Globus pallidus (tissue), 1 donor: ENCODE results near the gene RBM38.

Source experiments
- DNase-seq: peaks from one replicate; pipeline ENCODE4 v3.0.0-alpha.2; 2015; ENCODE audit warnings: low spot score

The RBM38 gene

DNA sequence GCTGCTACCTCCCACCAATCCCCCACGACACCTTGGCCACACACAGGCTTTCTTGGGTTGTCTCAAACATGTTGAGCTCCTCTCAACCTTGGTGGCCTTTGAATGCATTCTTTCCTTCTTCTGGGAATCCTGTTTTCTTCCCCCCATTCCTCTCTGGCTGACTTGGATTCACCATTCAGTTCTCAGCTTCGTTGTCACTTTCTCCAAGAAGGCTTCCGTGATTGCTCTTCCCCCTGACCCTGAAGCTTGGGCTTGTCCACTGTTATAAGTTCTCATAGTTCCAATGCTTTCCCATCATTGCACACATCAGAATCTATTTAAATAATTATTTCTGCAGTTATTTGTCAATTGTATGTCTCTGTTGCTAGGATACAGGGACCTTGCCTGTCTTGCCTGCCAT is 64.2 kb downstream of the RBM38 start:
- no peak for DNase-seq

DNA sequence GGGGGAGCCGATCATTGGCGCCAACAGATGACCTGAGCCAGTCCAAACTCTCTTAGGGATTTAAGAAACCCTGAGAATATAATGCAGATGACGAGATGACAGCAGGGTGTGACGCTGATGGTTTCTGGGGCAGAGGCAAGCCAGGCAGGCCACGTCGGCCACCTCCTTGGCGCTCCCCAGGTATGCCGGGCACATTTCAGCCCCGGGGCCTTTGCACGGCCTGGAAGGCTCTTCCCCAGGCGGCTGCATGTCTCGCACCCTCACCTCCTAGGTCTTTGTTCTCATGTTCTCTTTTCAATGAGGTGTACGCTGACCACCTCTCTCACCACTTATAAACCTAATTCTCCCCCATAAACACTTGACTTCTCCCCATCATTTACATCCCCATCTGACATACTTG is 64.9 kb downstream of the RBM38 start:
- no peak for DNase-seq

DNA sequence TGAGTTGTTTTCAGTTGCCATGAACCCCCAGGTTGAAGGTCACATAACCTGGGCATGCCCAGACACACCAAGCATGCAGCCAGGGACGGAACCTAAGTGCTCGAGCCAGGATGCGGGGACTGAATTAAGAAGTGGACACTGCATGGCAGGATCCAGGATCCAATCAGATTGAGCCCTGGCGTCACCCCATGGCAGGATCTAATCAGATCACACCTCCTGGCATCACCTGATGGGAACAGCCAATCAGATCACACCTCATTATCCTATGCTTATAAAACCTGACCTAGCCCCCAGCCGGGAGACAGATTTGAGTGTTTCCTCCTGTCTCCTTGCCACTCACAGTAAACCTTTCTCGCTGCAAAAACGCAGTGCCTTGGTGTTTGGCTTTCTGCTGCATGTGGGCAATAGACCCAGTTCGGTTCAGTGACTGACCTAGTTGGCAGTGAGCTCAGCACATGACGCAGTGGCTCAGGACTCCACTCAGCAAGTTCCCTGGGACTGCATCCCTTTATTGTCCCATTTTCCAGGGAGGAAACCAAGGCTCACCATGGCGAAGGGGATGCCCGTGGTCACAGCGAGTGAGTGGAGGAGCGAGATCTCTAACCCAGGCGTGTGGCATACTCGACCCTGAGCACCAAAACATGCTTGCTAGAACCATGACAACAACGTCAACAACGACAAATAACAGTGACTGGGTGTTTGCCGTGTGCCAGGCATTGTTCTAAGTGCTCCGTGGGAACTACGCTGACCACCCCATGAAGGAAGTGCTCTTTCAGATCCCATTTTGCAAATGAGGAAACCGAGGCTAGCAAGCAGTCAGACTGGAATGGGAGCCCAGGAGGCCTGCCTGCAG is 66.3 kb downstream of the RBM38 start:
- no peak for DNase-seq

DNA sequence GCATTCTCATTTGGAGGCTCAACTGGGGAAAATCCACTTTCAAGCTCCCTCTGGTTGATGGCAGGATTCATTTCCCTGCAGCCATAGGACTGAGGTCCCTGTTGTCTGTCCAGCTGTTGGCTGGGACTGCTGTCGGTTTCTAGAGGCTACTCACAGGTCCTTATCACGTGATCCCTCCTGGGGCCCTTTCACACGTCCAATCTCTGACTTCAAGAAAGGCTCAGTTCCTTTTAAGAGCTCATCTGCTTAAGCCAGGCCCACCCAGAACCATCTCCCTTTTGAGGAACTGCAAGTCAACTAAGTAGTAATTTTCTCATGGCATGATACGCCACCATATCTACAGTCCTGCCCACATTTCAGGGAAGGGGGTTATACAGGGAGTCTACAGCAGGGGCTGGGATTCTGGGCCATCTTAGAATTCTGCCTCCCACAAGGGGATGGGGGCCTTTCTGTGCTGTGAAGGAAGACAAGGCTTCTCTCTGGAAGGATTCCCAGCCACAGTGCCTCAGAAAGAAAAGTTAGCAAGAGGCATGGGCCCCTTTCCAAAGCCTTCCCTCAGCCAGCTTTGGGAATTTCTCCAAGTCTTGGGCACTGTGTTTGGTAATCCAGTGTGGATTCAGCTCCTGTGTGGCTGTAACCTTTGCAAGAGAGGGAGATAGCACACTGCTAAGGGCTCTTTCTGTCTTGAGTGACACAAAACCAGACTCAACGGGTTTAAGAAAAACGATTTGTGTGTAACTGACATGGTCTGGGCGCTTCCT is 67.4 kb downstream of the RBM38 start:
- DNase-seq, result peak; percentile 71
